GM21381 (cell line): ENCODE results near the gene ZNF407.

Experiments
- ATAC-seq: cut with Tn5 transposase; IDR thresholded peaks from one replicate; pipeline ENCODE4 v1.9.1; 2021; ENCODE audit warnings: mild to moderate bottlenecking, moderate library complexity; ENCODE audit not compliant: unreplicated experiment

Gene ZNF407

GRCh38 chr18:74665905-74666304, 68.2 kb downstream of the ZNF407 start:
- ATAC-seq: no peak

- no peak for ATAC-seq
Measured at GRCh38 chr18:74669136-74669798, 71.6 kb downstream of the ZNF407 start.

GRCh38 chr18:74672371-74672770, 74.7 kb downstream of the ZNF407 start:
- no peak for ATAC-seq

GRCh38 chr18:74674487-74674886, 76.8 kb downstream of the ZNF407 start:
- no peak for ATAC-seq

- peak; percentile 67 for ATAC-seq
Measured at GRCh38 chr18:74679006-74679678, 81.5 kb downstream of the ZNF407 start.

GRCh38 chr18:74679679-74680076, 82.0 kb downstream of the ZNF407 start:
- ATAC-seq: no peak

GRCh38 chr18:74682141-74682990, 84.7 kb downstream of the ZNF407 start:
- ATAC-seq: no peak

- ATAC-seq: no peak
Measured at GRCh38 chr18:74682991-74683297, 85.3 kb downstream of the ZNF407 start.

GRCh38 chr18:74683573-74683972, 85.9 kb downstream of the ZNF407 start:
- no peak for ATAC-seq

- no peak for ATAC-seq
Measured at GRCh38 chr18:74689251-74689650, 91.6 kb downstream of the ZNF407 start.

- no peak for ATAC-seq
Measured at GRCh38 chr18:74692367-74693013, 94.8 kb downstream of the ZNF407 start.

- ATAC-seq: no peak
Measured at GRCh38 chr18:74694436-74694835, 96.8 kb downstream of the ZNF407 start.

- ATAC-seq: no peak
Measured at GRCh38 chr18:74695170-74695569, 97.5 kb downstream of the ZNF407 start.

- ATAC-seq: no peak
Measured at GRCh38 chr18:74698881-74699280, 101.2 kb downstream of the ZNF407 start.

GRCh38 chr18:74699455-74699854, 101.8 kb downstream of the ZNF407 start:
- ATAC-seq: no peak

GRCh38 chr18:74702950-74703349, 105.3 kb downstream of the ZNF407 start:
- no peak for ATAC-seq

- ATAC-seq: no peak
Measured at GRCh38 chr18:74708169-74708568, 110.5 kb downstream of the ZNF407 start.

- no peak for ATAC-seq
Measured at GRCh38 chr18:74709452-74709851, 111.8 kb downstream of the ZNF407 start.

- ATAC-seq: no peak
Measured at GRCh38 chr18:74714120-74714519, 116.5 kb downstream of the ZNF407 start.

GRCh38 chr18:74714791-74715190, 117.1 kb downstream of the ZNF407 start:
- no peak for ATAC-seq

GRCh38 chr18:74715306-74715705, 117.6 kb downstream of the ZNF407 start:
- no peak for ATAC-seq
